ENCODE data around the gene FRYL.

FRYL gene

DNA sequence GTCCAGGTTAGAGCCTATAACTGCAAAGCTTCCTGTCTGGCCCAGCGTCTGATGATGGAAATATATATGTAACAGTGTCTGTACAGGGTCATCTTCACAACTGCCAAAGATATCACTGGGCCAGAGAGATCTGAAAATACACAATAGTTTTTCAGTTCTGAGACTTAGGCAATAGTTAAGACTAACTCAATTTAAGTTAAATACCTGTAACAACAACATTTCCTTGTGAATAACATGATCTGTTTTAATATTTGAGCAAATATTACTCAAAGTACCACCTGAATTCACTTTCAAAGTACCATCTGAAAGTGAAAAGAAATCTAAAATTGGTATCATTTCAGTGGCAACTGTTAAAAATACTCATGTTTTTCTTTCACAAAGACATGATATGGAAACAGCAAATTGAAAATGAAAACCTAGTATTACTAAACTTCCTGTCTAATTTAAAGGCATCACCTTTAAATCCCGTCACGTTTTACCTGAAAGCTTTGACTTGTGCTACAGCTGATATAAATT lies 280.5 kb downstream of the FRYL start:
- in situ Hi-C loops (cut with MboI; ENCODE audit: low sequenced_read_pairs): no loop called here

DNA sequence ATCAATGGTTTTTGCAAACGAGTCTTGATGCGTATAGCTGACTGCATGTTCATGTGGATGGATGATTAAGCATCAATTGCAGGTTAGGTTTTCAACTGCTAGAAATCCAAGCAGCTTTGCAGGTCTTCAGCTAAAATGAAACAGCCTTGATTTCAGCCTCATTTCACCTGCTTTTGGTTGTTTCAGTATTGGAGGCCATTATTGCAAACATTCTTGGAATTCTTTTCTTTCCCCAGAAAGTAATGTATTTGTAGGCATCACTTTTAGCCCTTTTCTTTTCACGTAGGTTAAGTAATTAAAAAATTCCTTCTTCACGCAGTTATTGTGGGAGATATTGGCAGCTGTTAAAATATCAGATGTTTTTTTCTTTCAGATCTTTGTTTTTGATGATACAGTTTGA lies 281.2 kb downstream of the FRYL start:
- in situ Hi-C loops (cut with MboI; ENCODE audit: low sequenced_read_pairs): no loop called here

GRCh38 chr4:48495941-48496340 lies 284.1 kb downstream of the FRYL start:
- in situ Hi-C loops (cut with MboI; ENCODE audit: low sequenced_read_pairs): no loop called here

DNA sequence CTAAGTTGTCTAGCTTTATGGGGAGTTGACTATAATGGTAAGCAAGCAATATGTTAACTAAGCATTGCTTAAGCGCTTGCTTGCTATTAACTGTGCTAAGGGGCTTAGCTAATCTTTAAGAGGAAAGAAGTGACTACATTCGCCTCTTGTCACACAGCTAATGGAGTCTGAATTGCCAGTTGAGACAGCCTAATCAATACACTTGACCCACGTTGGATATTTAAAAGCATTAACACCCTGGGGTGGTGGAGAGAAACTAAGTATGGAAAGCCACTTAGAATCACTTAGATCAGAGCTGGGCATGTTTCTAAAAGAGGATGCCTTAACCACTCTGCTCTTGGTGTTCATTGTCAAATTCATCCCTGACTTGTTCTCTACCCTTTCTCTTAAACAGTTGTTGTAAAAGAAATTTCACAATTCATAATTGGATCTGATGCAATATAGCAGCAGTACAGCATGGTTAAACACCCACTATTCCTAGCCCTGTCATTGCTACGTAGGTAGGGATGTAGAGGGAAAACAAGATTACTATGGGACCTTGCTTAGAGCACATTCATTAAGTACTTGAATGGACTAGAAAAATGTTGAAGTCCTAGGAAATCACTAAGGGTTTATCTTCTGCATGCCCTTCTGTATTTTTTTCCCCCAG lies 286.5 kb downstream of the FRYL start:
- in situ Hi-C loops (cut with MboI; ENCODE audit: low sequenced_read_pairs): no loop called here

DNA sequence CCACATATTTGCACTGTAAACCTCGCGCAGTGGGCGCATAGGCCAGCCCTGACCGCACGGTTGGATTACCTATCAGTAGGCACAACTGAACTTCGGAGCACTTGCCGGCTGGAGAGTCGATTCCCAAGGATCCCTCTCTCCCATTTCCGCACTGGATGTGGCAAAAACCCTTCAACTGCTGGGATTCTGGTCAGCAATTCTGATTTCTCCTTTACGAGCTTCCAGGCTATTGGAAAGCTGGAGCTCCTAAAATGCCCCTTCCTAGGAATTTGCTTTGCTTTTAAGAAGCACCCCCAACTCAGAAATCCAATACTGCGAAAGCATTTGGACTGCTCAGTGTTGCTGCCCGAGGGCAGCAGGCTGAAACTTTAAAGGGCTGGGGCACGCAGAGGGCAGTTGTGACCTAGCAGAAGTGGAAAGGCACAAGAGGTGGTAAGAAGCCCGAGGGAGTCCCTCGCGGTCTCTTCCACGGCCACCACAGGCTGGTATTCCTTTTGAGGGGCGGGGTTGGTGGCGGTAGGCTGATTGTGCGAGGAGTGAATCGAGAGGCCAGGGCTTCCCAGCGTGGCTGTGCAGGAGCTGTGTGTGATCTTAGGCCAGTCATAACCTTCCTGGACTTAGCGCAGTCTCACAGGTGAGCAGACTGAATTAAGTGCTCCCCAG lies 288.4 kb downstream of the FRYL start:
- in situ Hi-C loops (cut with MboI; ENCODE audit: low sequenced_read_pairs): no loop called here

- in situ Hi-C loops (cut with MboI; ENCODE audit: low sequenced_read_pairs): no loop called here
Observed at GRCh38 chr4:48490680-48491513, 289.2 kb downstream of the FRYL start.

GRCh38 chr4:48490012-48490679 lies 289.9 kb downstream of the FRYL start, which contains the start of gene ZAR1:
TSS of gene ZAR1 (plus strand) at chr4:48490252. CDS start at chr4:48490292, 40 bp downstream.
- in situ Hi-C loops (cut with MboI; ENCODE audit: low sequenced_read_pairs): no loop called here

- in situ Hi-C loops (cut with MboI; ENCODE audit: low sequenced_read_pairs): no loop called here
Observed at GRCh38 chr4:48489683-48490011, 290.4 kb downstream of the FRYL start.

- in situ Hi-C loops (cut with MboI; ENCODE audit: low sequenced_read_pairs): no loop called here
Observed at GRCh38 chr4:48484494-48485168, 295.4 kb downstream of the FRYL start.

GRCh38 chr4:48483777-48484493 lies 296.1 kb downstream of the FRYL start:
- in situ Hi-C loops (cut with MboI; ENCODE audit: low sequenced_read_pairs): no loop called here

DNA sequence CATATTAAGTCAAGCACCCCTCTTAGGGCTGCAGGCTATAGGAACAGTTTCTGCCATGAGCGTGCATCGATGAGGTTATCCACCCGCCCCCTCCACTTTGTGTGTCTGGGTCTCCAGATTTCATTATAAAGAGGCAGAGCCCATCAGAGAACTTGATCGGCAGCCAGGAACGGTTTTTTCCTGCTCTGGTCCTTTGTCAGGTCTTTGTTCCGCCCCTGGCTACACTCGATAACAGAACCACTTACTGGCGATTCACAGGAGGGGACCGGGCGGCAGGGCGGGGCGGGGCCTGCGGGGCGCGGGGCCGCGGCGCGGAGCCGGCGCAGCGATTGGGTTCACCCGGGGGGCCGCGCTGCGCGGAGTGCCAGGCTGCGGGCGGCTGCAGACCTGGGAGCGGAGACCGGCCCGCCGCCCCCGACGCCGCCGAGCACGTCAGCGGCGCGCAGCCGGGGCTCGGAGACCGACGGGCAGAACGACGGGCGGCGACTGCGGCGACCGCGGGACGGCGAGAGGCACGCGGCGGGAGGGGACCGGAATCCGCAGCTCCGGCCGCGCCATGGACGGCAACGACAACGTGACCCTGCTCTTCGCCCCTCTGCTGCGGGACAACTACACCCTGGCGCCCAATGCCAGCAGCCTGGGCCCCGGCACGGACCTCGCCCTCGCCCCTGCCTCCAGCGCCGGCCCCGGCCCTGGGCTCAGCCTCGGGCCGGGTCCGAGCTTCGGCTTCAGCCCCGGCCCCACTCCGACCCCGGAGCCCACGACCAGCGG lies 296.9 kb downstream of the FRYL start, which contains the start of gene SLC10A4:
Gene SLC10A4, plus strand, starts transcription at position 338 of the 771 bp plus-strand sequence. Its CDS starts 219 bp downstream, at position 557.
- in situ Hi-C loops (cut with MboI; ENCODE audit: low sequenced_read_pairs): no loop called here

- in situ Hi-C loops (cut with MboI; ENCODE audit: low sequenced_read_pairs): no loop called here
Observed at GRCh38 chr4:48481581-48481980, 298.5 kb downstream of the FRYL start.

DNA sequence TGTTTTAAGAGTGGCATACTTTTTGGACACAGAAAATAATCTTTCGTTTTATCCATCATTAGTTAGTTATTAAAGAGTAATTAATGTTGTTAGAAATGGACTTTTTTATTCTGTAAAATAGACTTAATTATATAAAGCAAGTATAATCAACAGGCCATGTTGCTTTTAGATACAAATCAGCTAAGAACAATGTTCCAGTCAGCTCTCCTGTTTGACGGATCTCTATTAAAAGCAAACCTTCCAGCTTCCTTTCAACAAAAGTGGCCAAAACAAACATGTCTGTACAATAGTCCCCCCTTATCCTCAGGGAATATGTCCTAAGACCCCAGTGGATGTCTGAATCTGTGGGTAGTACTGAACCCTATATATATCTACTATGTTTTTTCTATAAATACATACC lies 301.8 kb downstream of the FRYL start:
- in situ Hi-C loops (cut with MboI; ENCODE audit: low sequenced_read_pairs): no loop called here

DNA sequence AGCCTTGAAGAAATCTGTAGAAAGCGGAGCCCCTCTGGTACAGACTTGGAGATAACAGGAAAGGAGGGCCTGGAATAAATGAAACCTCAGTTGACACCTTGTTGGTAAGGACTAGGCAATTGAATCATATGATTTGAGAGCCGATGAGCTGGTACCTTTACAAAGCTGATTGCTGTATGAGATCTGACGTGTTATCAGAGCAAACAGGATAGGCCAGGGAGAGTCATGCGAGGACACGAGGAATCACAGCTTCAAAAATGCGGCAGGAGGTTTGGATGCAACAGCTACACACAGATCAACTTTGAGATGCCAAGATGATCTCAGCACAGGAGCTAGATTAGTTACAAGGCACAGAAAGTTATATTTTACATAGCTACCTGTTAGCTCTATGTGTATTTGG lies 304.3 kb downstream of the FRYL start:
- in situ Hi-C loops (cut with MboI; ENCODE audit: low sequenced_read_pairs): no loop called here

- in situ Hi-C loops (cut with MboI; ENCODE audit: low sequenced_read_pairs): no loop called here
Observed at GRCh38 chr4:48472794-48473193, 307.3 kb downstream of the FRYL start.

DNA sequence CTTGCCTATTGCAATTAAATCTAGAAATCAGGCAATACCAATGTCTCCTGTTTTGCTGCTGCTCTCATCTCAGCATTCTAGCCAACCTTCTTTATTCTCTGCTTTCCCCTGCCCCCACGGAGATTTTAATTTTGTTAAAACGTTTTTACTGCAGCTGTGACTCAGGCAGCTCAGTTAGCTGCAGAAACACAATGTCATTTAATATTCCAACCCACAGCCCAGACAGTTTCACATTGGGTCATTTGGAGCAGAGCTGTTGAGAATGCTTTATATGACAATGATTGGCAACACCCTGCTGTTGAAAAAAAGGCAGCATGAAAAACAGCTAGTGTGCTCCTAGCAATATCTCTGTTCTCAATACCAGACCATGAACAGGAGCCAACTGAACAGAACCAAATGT lies 309.5 kb downstream of the FRYL start:
- in situ Hi-C loops (cut with MboI; ENCODE audit: low sequenced_read_pairs): no loop called here

- in situ Hi-C loops (cut with MboI; ENCODE audit: low sequenced_read_pairs): no loop called here
Observed at GRCh38 chr4:48470137-48470536, 309.9 kb downstream of the FRYL start.

DNA sequence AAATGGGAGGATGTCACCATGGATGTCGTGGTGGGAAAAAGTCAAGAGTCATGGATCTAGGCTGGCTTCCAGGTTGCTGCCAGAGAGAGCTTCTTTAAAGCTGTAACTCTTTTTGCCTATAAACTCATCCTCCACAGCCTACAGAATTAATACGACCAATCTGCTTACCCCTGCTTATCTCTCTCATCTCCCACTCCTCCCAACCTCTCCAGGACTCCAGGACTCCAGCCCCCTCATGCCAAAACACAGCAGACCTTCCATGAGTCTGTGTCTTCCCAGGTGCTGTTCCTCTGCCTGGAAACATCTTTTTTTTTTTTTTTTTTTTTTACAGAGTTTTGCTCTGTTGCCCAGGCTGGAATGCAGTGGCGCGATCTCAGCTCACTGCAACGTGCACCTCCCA lies 312.2 kb downstream of the FRYL start:
- in situ Hi-C loops (cut with MboI; ENCODE audit: low sequenced_read_pairs): no loop called here

- in situ Hi-C loops (cut with MboI; ENCODE audit: low sequenced_read_pairs): no loop called here
Observed at GRCh38 chr4:48467442-48467841, 312.6 kb downstream of the FRYL start.

Data from HL-60/S4 treated with phorbol 12-myristate 13-acetate at 8.2 ng/mL for 4 days and 3 days (cell line).